MM.1S (cell line): ENCODE data around the gene NEU4.

Experiments
- DNase-seq: peaks from one replicate; pipeline ENCODE4 v3.0.0-alpha.2; 2015
- H2AFZ ChIP-seq: fragments of 300-600 bp; sonication (generic); 2 replicates; pipeline ENCODE4 v1.6.0; 2016; ENCODE audit warnings: antibody characterized with exemption, low read length
- H3F3A ChIP-seq: fragments of 300-600 bp; sonication (generic); 2 replicates; pipeline ENCODE4 v1.6.1; 2016; ENCODE audit warnings: mild to moderate bottlenecking, antibody characterized with exemption, low read length, moderate library complexity, mixed read lengths; ENCODE audit not compliant: insufficient read depth
- H3K27ac ChIP-seq: fragments of 300-600 bp; sonication (generic); 2 replicates; pipeline ENCODE4 v1.5.1; 2016; ENCODE audit warnings: mild to moderate bottlenecking, low read length
- H3K27me3 ChIP-seq: fragments of 300-600 bp; sonication (generic); replicated peaks from 2 replicates; pipeline ENCODE4 v1.6.0; 2016; ENCODE audit warnings: low read length; ENCODE audit not compliant: insufficient read depth
- H3K36me3 ChIP-seq: fragments of 300-600 bp; sonication (generic); replicated peaks from 2 replicates; pipeline ENCODE4 v1.6.1; 2016; ENCODE audit warnings: mild to moderate bottlenecking, low read length, mixed read lengths; ENCODE audit not compliant: insufficient read depth
- H3K4me1 ChIP-seq: fragments of 300-600 bp; sonication (generic); 2 replicates; pipeline ENCODE4 v1.6.1; 2016; ENCODE audit warnings: low read length, mixed read lengths
- H3K4me2 ChIP-seq: fragments of 300-600 bp; sonication (generic); 2 replicates; pipeline ENCODE4 v1.6.0; 2016; ENCODE audit warnings: low read depth, low read length
- H3K4me3 ChIP-seq: fragments of 300-600 bp; sonication (generic); 2 replicates; pipeline ENCODE4 v1.5.1; 2016; ENCODE audit warnings: low read length, mixed read lengths
- H3K79me2 ChIP-seq: fragments of 300-600 bp; sonication (generic); 2 replicates; pipeline ENCODE4 v1.6.1; 2016; ENCODE audit warnings: mixed run types, low read length, mixed read lengths
- H3K9ac ChIP-seq: fragments of 300-600 bp; sonication (generic); 2 replicates; pipeline ENCODE4 v1.6.1; 2016; ENCODE audit warnings: low read length, mixed read lengths
- H3K9me2 ChIP-seq: fragments of 300-600 bp; sonication (generic); replicated peaks from 2 replicates; pipeline ENCODE4 v1.6.1; 2016; ENCODE audit warnings: mild to moderate bottlenecking, low read length, mixed read lengths; ENCODE audit not compliant: insufficient read depth
- H3K9me3 ChIP-seq: fragments of 300-600 bp; sonication (generic); replicated peaks from 2 replicates; pipeline ENCODE4 v1.6.1; 2016; ENCODE audit warnings: mild to moderate bottlenecking, low read length, mixed read lengths; ENCODE audit not compliant: insufficient read depth
- H4K20me1 ChIP-seq: fragments of 300-600 bp; sonication (generic); 2 replicates; pipeline ENCODE4 v1.6.1; 2016; ENCODE audit warnings: mild to moderate bottlenecking, low read length, moderate library complexity, mixed read lengths; ENCODE audit not compliant: insufficient read depth
- CTCF ChIP-seq: fragments of 300-600 bp; sonication (generic); IDR thresholded peaks from 2 replicates; pipeline ENCODE4 v1.5.1; 2016; ENCODE audit warnings: antibody characterized with exemption, low read length, mixed read lengths
- EZH2 ChIP-seq: fragments of 300-600 bp; sonication (generic); optimal IDR thresholded peaks from 2 replicates; pipeline ENCODE3; 2017; ENCODE audit warnings: low read depth, mild to moderate bottlenecking, antibody characterized with exemption, low read length, mixed read lengths
- EZH2phosphoT487 ChIP-seq: fragments of 300-600 bp; sonication (generic); IDR thresholded peaks from 2 replicates; pipeline ENCODE4 v1.6.1; 2018; ENCODE audit warnings: antibody characterized with exemption, low read length

The NEU4 gene

DNA sequence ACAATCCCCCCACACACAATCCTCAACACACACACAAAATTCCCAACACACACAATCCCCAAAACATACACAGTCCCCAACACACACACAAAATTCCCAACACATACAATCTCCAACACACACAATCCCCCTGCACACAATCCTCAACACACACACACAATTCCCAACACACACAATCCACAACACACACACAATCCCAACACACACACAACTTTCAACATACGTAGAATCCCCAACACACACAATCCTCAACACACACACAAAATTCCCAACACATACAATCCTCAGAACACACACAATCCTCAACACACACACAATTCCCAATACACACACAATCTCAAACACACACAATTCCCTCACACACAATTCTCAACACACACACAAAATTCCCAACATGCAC, 52.3 kb downstream of the NEU4 start:
- H3K4me2 ChIP-seq, result no peak overlapping the region
- H3K9ac ChIP-seq, result no peak overlapping the region
- H3K4me3 ChIP-seq, result no peak overlapping the region
- H2AFZ ChIP-seq, result no peak overlapping the region
- no peaks in the 10 kb centered on the region for H3K9me2 ChIP-seq
- peaks cover 16% of the 10 kb centered on the region for H3K79me2 ChIP-seq
- H3K9me3 ChIP-seq, result no peaks in the 10 kb centered on the region
- H4K20me1 ChIP-seq, result no peaks in the 10 kb centered on the region
- H3K4me1 ChIP-seq, result peaks cover 20% of the 10 kb centered on the region
- H3K36me3 ChIP-seq, result no peaks in the 10 kb centered on the region
- TF ChIP-seq CTCF (no peak), EZH2 (no peak), EZH2phosphoT487 (no peak)
- DNase-seq, result no peak
- H3K27me3 ChIP-seq, result peaks cover 22% of the 10 kb centered on the region
- H3F3A ChIP-seq, result peaks cover 17% of the 10 kb centered on the region
- H3K27ac ChIP-seq, result no peak overlapping the region

GRCh38 chr2:241862093-241862492, 53.1 kb downstream of the NEU4 start:
- Histone ChIP-seq H3K9ac (no peak overlapping the region), H3K36me3 (no peaks in the 10 kb centered on the region), H2AFZ (no peak overlapping the region), H3K27me3 (peaks cover 30% of the 10 kb centered on the region), H3K4me3 (no peak overlapping the region), H3K79me2 (peaks cover 16% of the 10 kb centered on the region), H3K9me2 (no peaks in the 10 kb centered on the region), H3K9me3 (no peaks in the 10 kb centered on the region), H3F3A (peaks cover 17% of the 10 kb centered on the region), H3K4me2 (no peak overlapping the region), H3K4me1 (peaks cover 20% of the 10 kb centered on the region), H3K27ac (no peak overlapping the region), H4K20me1 (no peaks in the 10 kb centered on the region)
- no peak for TF ChIP-seq EZH2phosphoT487
- TF ChIP-seq CTCF, result no peak
- no peak for TF ChIP-seq EZH2
- no peak for DNase-seq

- no peaks in the 10 kb centered on the region for H3K36me3 ChIP-seq
- H3K27me3 ChIP-seq, result peaks cover 38% of the 10 kb centered on the region
- peak overlapping the region; percentile 32; the same call in 1 of the 2 replicates for H3K4me2 ChIP-seq
- H3K27ac ChIP-seq, result no peak overlapping the region
- H2AFZ ChIP-seq, result no peak overlapping the region
- peaks cover 17% of the 10 kb centered on the region for H3F3A ChIP-seq
- H3K9ac ChIP-seq, result no peak overlapping the region
- peaks cover 10% of the 10 kb centered on the region for H3K79me2 ChIP-seq
- no peaks in the 10 kb centered on the region for H4K20me1 ChIP-seq
- no peak for DNase-seq
- no peak overlapping the region for H3K4me3 ChIP-seq
- no peaks in the 10 kb centered on the region for H3K9me2 ChIP-seq
- peaks cover 20% of the 10 kb centered on the region for H3K4me1 ChIP-seq
- H3K9me3 ChIP-seq, result no peaks in the 10 kb centered on the region
- no peak for TF ChIP-seq EZH2phosphoT487
- TF ChIP-seq EZH2, result no peak
- TF ChIP-seq CTCF, result no peak
Observed at GRCh38 chr2:241862775-241863535, 54.0 kb downstream of the NEU4 start.
